SK-N-SH treated with all-trans-retinoic acid at 6 μM for 48 hours (cell line): ENCODE data around the gene GPR137.
A peak's percentile ranks its signal among the peaks of the same experiment; 100 is the strongest.

Experiments used
- ATAC-seq: fragments of 200-7000 bp; cut with Tn5 transposase; 3 replicates; pipeline ENCODE4 v1.9.1; 2020; ENCODE audit warnings: mild to moderate bottlenecking, moderate library complexity
- ARNTL ChIP-seq: fragments of 450-650 bp; formaldehyde crosslinking; IDR thresholded peaks from 2 replicates; pipeline ENCODE4 v1.5.0; 2020; ENCODE audit warnings: low read depth, mild to moderate bottlenecking, moderate library complexity, borderline replicate concordance
- CREB5 ChIP-seq: fragments of 250-450 bp; sonication (Bioruptor Pico); IDR thresholded peaks from 2 replicates; pipeline ENCODE4 v1.5.1; 2020; ENCODE audit warnings: low read depth, mild to moderate bottlenecking, moderate library complexity
- CSDC2 ChIP-seq: fragments of 250-450 bp; sonication (Bioruptor Pico); IDR thresholded peaks from 2 replicates; pipeline ENCODE4 v1.5.0; 2020; ENCODE audit warnings: mild to moderate bottlenecking, moderate library complexity
- ESRRG ChIP-seq: fragments of 250-450 bp; sonication (Bioruptor Pico); IDR thresholded peaks from 2 replicates; pipeline ENCODE4 v1.6.1; 2021; ENCODE audit warnings: mild to moderate bottlenecking
- GLIS3 ChIP-seq: fragments of 250-450 bp; sonication (Bioruptor Pico); IDR thresholded peaks from 2 replicates; pipeline ENCODE4 v1.5.0; 2020; ENCODE audit warnings: mild to moderate bottlenecking, moderate library complexity
- ISL1 ChIP-seq: fragments of 250-450 bp; sonication (Bioruptor Pico); IDR thresholded peaks from 2 replicates; pipeline ENCODE4 v2.1.2; 2022; ENCODE audit warnings: mild to moderate bottlenecking, moderate library complexity
- OSR1 ChIP-seq: fragments of 250-450 bp; sonication (Bioruptor Pico); IDR thresholded peaks from 2 replicates; pipeline ENCODE4 v1.8.0; 2022; ENCODE audit warnings: moderate library complexity, mild to moderate bottlenecking, inconsistent platforms
- PATZ1 ChIP-seq: fragments of 250-450 bp; sonication (Bioruptor Pico); IDR thresholded peaks from 2 replicates; pipeline ENCODE4 v1.8.0; 2020; ENCODE audit warnings: mild to moderate bottlenecking, moderate library complexity, borderline replicate concordance
- POU6F1 ChIP-seq: fragments of 250-450 bp; sonication (Bioruptor Pico); IDR thresholded peaks from 2 replicates; pipeline ENCODE4 v1.8.0; 2021; ENCODE audit warnings: low read depth, mild to moderate bottlenecking, moderate library complexity, borderline replicate concordance
- PPARA ChIP-seq: fragments of 250-450 bp; sonication (Bioruptor Pico); IDR thresholded peaks from 2 replicates; pipeline ENCODE4 v1.5.0; 2020; ENCODE audit warnings: mild to moderate bottlenecking, borderline replicate concordance
- RARB ChIP-seq: fragments of 250-450 bp; sonication (Bioruptor Pico); IDR thresholded peaks from 2 replicates; pipeline ENCODE4 v1.8.0; 2021; ENCODE audit warnings: mild to moderate bottlenecking, moderate library complexity
- SNAI2 ChIP-seq: fragments of 250-450 bp; sonication (Bioruptor Pico); IDR thresholded peaks from 2 replicates; pipeline ENCODE4 v1.5.0; 2020; ENCODE audit warnings: mild to moderate bottlenecking, moderate library complexity
- TCF4 ChIP-seq: fragments of 250-450 bp; sonication (Bioruptor Pico); IDR thresholded peaks from 2 replicates; pipeline ENCODE4 v1.8.0; 2021; ENCODE audit warnings: mild to moderate bottlenecking, moderate library complexity, borderline replicate concordance
- TOX ChIP-seq: fragments of 250-450 bp; sonication (Bioruptor Pico); IDR thresholded peaks from 2 replicates; pipeline ENCODE4 v1.8.0; 2021; ENCODE audit warnings: mild to moderate bottlenecking, moderate library complexity, borderline replicate concordance
- ZC3H10 ChIP-seq: fragments of 250-450 bp; sonication (Bioruptor Pico); IDR thresholded peaks from 2 replicates; pipeline ENCODE4 v1.5.1; 2021; ENCODE audit warnings: mild to moderate bottlenecking, moderate library complexity
- ZFP3 ChIP-seq: fragments of 250-450 bp; sonication (Bioruptor Pico); IDR thresholded peaks from 2 replicates; pipeline ENCODE4 v1.5.0; 2020; ENCODE audit warnings: mild to moderate bottlenecking, moderate library complexity
- ZFP30 ChIP-seq: fragments of 450-650 bp; formaldehyde crosslinking; IDR thresholded peaks from 2 replicates; pipeline ENCODE4 v1.5.0; 2022; ENCODE audit warnings: mild to moderate bottlenecking, moderate library complexity
- ZNF565 ChIP-seq: fragments of 450-650 bp; formaldehyde crosslinking; conservative IDR thresholded peaks from 2 replicates; pipeline ENCODE4 v1.5.0; 2020; ENCODE audit warnings: low read depth, mild to moderate bottlenecking, moderate library complexity
- ZNF70 ChIP-seq: fragments of 450-650 bp; formaldehyde crosslinking; IDR thresholded peaks from 2 replicates; pipeline ENCODE4 v1.5.0; 2020; ENCODE audit warnings: mild to moderate bottlenecking, moderate library complexity
- ZNF8 ChIP-seq: fragments of 450-650 bp; formaldehyde crosslinking; IDR thresholded peaks from 2 replicates; pipeline ENCODE4 v1.5.0; 2020; ENCODE audit warnings: mild to moderate bottlenecking, moderate library complexity

The GPR137 gene

GRCh38 chr11:64321533-64321932 is 35.9 kb downstream of the GPR137 start:
- no peak for TF ChIP-seq ESRRG (CRISPR knock-in tag)
- no peak for TF ChIP-seq ZC3H10 (CRISPR knock-in tag)
- TF ChIP-seq OSR1 (CRISPR knock-in tag) = no peak
- no peak for ATAC-seq

GRCh38 chr11:64322925-64323260 is 37.2 kb downstream of the GPR137 start:
- TF ChIP-seq ZNF8 (CRISPR knock-in tag) = no peak
- TF ChIP-seq POU6F1 (CRISPR knock-in tag) = no peak
- no peak for TF ChIP-seq ARNTL (CRISPR knock-in tag)
- no peak for TF ChIP-seq ZFP30 (CRISPR knock-in tag)
- TF ChIP-seq OSR1 (CRISPR knock-in tag) = no peak
- no peak for TF ChIP-seq ZFP3
- no peak for TF ChIP-seq RARB
- no peak for ATAC-seq

GRCh38 chr11:64323373-64323772 is 37.7 kb downstream of the GPR137 start:
- TF ChIP-seq TCF4 (CRISPR knock-in tag) (no peak), RARB (no peak), SNAI2 (CRISPR knock-in tag) (no peak)
- no peak for ATAC-seq

- ATAC-seq = peak; percentile 10; the same call in 1 of the 3 replicates
Observed at GRCh38 chr11:64323984-64324383, 38.3 kb downstream of the GPR137 start.

GRCh38 chr11:64324692-64325469 is 39.2 kb downstream of the GPR137 start:
- ATAC-seq = no peak
- TF ChIP-seq ZFP30 (CRISPR knock-in tag) (no peak), SNAI2 (CRISPR knock-in tag) (no peak), GLIS3 (CRISPR knock-in tag) (no peak), PPARA (CRISPR knock-in tag) (no peak), ZNF8 (CRISPR knock-in tag) (no peak), ZNF70 (no peak), PATZ1 (CRISPR knock-in tag) (no peak), POU6F1 (CRISPR knock-in tag) (no peak), TOX (CRISPR knock-in tag) (no peak), ZNF565 (no peak), ZFP3 (no peak), CSDC2 (CRISPR knock-in tag) (no peak), ISL1 (CRISPR knock-in tag) (no peak), CREB5 (CRISPR knock-in tag) (no peak), OSR1 (CRISPR knock-in tag) (no peak)
